GDM1 (cell line): ENCODE data around the gene SPRED3.

Experiments
- DNase-seq: peaks from one replicate; lab custom pipeline; 2025; lab: John Stamatoyannopoulos, UW

The SPRED3 gene

GRCh38 chr19:38373907-38374331, 14.6 kb upstream of the SPRED3 start:
- no peak for DNase-seq

- DNase-seq: peak; percentile 99
These were observed 14.0 kb upstream of the SPRED3 start, which contains the start of gene PSMD8 for GRCh38 chr19:38374332-38375097. PSMD8 (plus strand) TSS chr19:38374571; CDS start chr19:38374602, 31 bp downstream.

- no peak for DNase-seq
These were observed 13.4 kb upstream of the SPRED3 start for GRCh38 chr19:38375098-38375493.

GRCh38 chr19:38375748-38376147, 12.7 kb upstream of the SPRED3 start:
- DNase-seq: no peak

- DNase-seq: no peak
These were observed 11.9 kb upstream of the SPRED3 start for GRCh38 chr19:38376576-38376975.

- no peak for DNase-seq
These were observed 11.4 kb upstream of the SPRED3 start for GRCh38 chr19:38377052-38377451.

GRCh38 chr19:38378866-38379265, 9.6 kb upstream of the SPRED3 start:
- no peak for DNase-seq

- DNase-seq: no peak
These were observed 7.4 kb upstream of the SPRED3 start for GRCh38 chr19:38381138-38381537.

- DNase-seq: no peak
These were observed 5.3 kb upstream of the SPRED3 start for GRCh38 chr19:38383184-38383583.

GRCh38 chr19:38383743-38384142, 4.8 kb upstream of the SPRED3 start:
- no peak for DNase-seq

GRCh38 chr19:38384209-38385027, 4.1 kb upstream of the SPRED3 start:
- DNase-seq: no peak

- DNase-seq: no peak
These were observed 3.3 kb upstream of the SPRED3 start for GRCh38 chr19:38385057-38385803.

GRCh38 chr19:38385804-38386257, 2.7 kb upstream of the SPRED3 start:
- no peak for DNase-seq

GRCh38 chr19:38386300-38386970, 2.1 kb upstream of the SPRED3 start:
- no peak for DNase-seq

GRCh38 chr19:38386971-38387549, 1.4 kb upstream of the SPRED3 start:
- DNase-seq: peak; percentile 43

- DNase-seq: peak; percentile 76
These were observed 748 bp upstream of the SPRED3 start, which contains the start of gene GGN for GRCh38 chr19:38387550-38388348. GGN (minus strand) TSS chr19:38388034; CDS start chr19:38387261, 773 bp downstream.

- no peak for DNase-seq
These were observed 816 bp downstream of the SPRED3 start for GRCh38 chr19:38389101-38389925.

- no peak for DNase-seq
These were observed 1.7 kb downstream of the SPRED3 start for GRCh38 chr19:38389957-38390924.
